Mesenchymal stem cell (in vitro differentiated cells and primary cell): Measurements from ENCODE around the gene SKAP2.

ENCODE experiments used
- DNase-seq: peaks from one replicate; pipeline ENCODE4 v3.0.0-alpha.2; 2013
- H2AFZ ChIP-seq: one replicate; pipeline ENCODE4 v1.6.1; 2013; ENCODE audit warnings: low read depth, mild to moderate bottlenecking, control low read depth, inconsistent platforms, low read length, moderate library complexity
- H2AK5ac ChIP-seq: 2 replicates; pipeline ENCODE4 v1.6.1; 2013; ENCODE audit warnings: low read length, moderate library complexity, mild to moderate bottlenecking, inconsistent platforms; ENCODE audit not compliant: severe bottlenecking
- H2BK120ac ChIP-seq: one replicate; pipeline ENCODE4 v1.6.1; 2013; ENCODE audit warnings: low read depth, mild to moderate bottlenecking, inconsistent platforms, low read length, moderate library complexity
- H2BK12ac ChIP-seq, 2 experiments: one replicate each; pipeline ENCODE4 v1.6.1; 2013; ENCODE audit warnings: inconsistent platforms in 2 of 2, low read length in 2 of 2, mild to moderate bottlenecking in 2 of 2, moderate library complexity in 2 of 2, control low read depth in 1 of 2
- H2BK15ac ChIP-seq: one replicate; pipeline ENCODE4 v1.6.1; 2013; ENCODE audit warnings: mild to moderate bottlenecking, low read depth, inconsistent platforms; ENCODE audit not compliant: poor library complexity, severe bottlenecking
- H2BK5ac ChIP-seq: 2 replicates; pipeline ENCODE4 v1.6.1; 2013; ENCODE audit warnings: low read depth, mild to moderate bottlenecking, low read length, control low read depth, inconsistent platforms; ENCODE audit not compliant: poor library complexity, severe bottlenecking
- H3K14ac ChIP-seq, 2 experiments: one replicate each; pipeline ENCODE4 v1.6.1; 2013; ENCODE audit warnings: inconsistent platforms in 2 of 2, low read length in 2 of 2, control low read depth in 1 of 2, mild to moderate bottlenecking in 1 of 2, moderate library complexity in 1 of 2
- H3K18ac ChIP-seq, 2 experiments: one replicate each; pipeline ENCODE4 v1.6.1; 2013; ENCODE audit warnings: inconsistent platforms in 2 of 2, low read length in 2 of 2, control low read depth in 1 of 2, low read depth in 1 of 2, mild to moderate bottlenecking in 1 of 2
- H3K23ac ChIP-seq, 2 experiments: one replicate each; pipeline ENCODE4 v1.6.1; 2013; ENCODE audit warnings: inconsistent platforms in 2 of 2, low read length in 2 of 2, mild to moderate bottlenecking in 2 of 2, moderate library complexity in 2 of 2, control low read depth in 1 of 2
- H3K27ac ChIP-seq: 2 replicates; pipeline ENCODE4 v1.5.1; 2013; ENCODE audit warnings: mild to moderate bottlenecking, moderate library complexity, low read length, control low read depth, inconsistent platforms; ENCODE audit not compliant: poor library complexity, severe bottlenecking
- H3K27me3 ChIP-seq, 2 experiments: 2 replicates each; pipeline versions ENCODE4 v1.6.1 to v1.7.0; 2013; ENCODE audit warnings: low read length in 2 of 2, mild to moderate bottlenecking in 2 of 2, moderate library complexity in 2 of 2, control low read depth in 1 of 2, inconsistent platforms in 1 of 2; ENCODE audit not compliant: control insufficient read depth in 1 of 2, insufficient read depth in 1 of 2
- H3K36me3 ChIP-seq, 2 experiments: 2 replicates each; pipeline versions ENCODE4 v1.6.1 to v1.7.0; 2013; ENCODE audit warnings: low read length in 2 of 2, control low read depth in 1 of 2, inconsistent platforms in 1 of 2, low read depth in 1 of 2, mild to moderate bottlenecking in 1 of 2; ENCODE audit not compliant: insufficient read depth in 2 of 2, control insufficient read depth in 1 of 2
- H3K4ac ChIP-seq, 2 experiments: one replicate each; pipeline ENCODE4 v1.6.1; 2013; ENCODE audit warnings: inconsistent platforms in 2 of 2, low read length in 2 of 2, mild to moderate bottlenecking in 2 of 2, moderate library complexity in 2 of 2, control low read depth in 1 of 2, low read depth in 1 of 2
- H3K4me1 ChIP-seq: 2 replicates; pipeline ENCODE4 v1.6.1; 2013; ENCODE audit warnings: low read depth, low read length, control low read depth; ENCODE audit not compliant: control insufficient read depth, insufficient read depth
- H3K4me2 ChIP-seq: 2 replicates; pipeline ENCODE4 v1.6.1; 2013; ENCODE audit warnings: low read length, mild to moderate bottlenecking, inconsistent platforms; ENCODE audit not compliant: poor library complexity, severe bottlenecking
- H3K4me3 ChIP-seq, 2 experiments: 2 replicates each; pipeline versions ENCODE4 v1.5.1 to v1.7.0; 2013; ENCODE audit warnings: low read length in 2 of 2, mild to moderate bottlenecking in 2 of 2, control low read depth in 1 of 2, low read depth in 1 of 2; ENCODE audit not compliant: insufficient read depth in 1 of 2
- H3K79me1 ChIP-seq: replicated peaks from 2 replicates; pipeline ENCODE4 v1.6.1; 2013; ENCODE audit warnings: mild to moderate bottlenecking, control low read depth, low read length, inconsistent platforms; ENCODE audit not compliant: poor library complexity, severe bottlenecking
- H3K9ac ChIP-seq: 2 replicates; pipeline ENCODE4 v1.7.0; 2013; ENCODE audit warnings: mild to moderate bottlenecking, low read length, moderate library complexity
- H3K9me3 ChIP-seq: 2 replicates; pipeline ENCODE4 v1.7.0; 2013; ENCODE audit warnings: mild to moderate bottlenecking, low read length; ENCODE audit not compliant: control insufficient read depth
- H4K8ac ChIP-seq: one replicate; pipeline ENCODE4 v1.6.1; 2013; ENCODE audit warnings: inconsistent platforms, mild to moderate bottlenecking, low read length, moderate library complexity
- H4K91ac ChIP-seq: one replicate; pipeline ENCODE4 v1.6.1; 2013; ENCODE audit warnings: mild to moderate bottlenecking, low read length, inconsistent platforms
- WGBS: methylation state at CpG from one replicate; pipeline ENCODE4 v1.1.7; 2013; ENCODE audit warnings: mixed read lengths; 5-methylcytosine and 5-hydroxymethylcytosine counted together

The SKAP2 gene

DNA sequence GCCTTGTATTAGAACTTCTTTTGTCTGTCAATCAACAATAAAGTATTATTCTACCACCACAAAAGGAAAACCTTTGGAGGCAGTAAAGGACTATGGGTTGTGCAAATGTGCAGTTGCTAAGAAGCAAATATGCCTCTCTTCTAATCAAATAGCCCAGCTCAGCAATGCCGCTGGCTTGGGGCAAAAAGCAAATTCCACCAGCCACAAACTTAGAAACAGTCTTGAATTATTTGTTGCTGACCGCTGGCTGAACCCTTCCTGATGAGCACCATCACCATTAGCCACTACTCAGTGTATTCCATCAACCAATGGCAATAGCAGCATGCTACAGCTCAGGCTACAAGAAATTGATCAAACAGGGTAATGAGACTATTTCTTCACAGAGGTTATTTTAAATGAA, 51.0 kb downstream of the SKAP2 start:
- Histone ChIP-seq H3K27me3 (no peaks in the 10 kb centered on the region), H3K9me3 (no peaks in the 10 kb centered on the region), H3K14ac (no peak overlapping the region), H3K18ac (no peak overlapping the region), H3K4me1 (no peaks in the 10 kb centered on the region), H3K4me2 (no peak overlapping the region), H2BK5ac (no peak overlapping the region), H3K36me3 (no peaks in the 10 kb centered on the region), H4K8ac (no peak overlapping the region), H2AFZ (no peak overlapping the region), H3K4ac (no peak overlapping the region), H2AK5ac (no peak overlapping the region), H2BK12ac (no peak overlapping the region), H3K79me1 (peaks cover 3% of the 10 kb centered on the region), H2BK120ac (no peak overlapping the region), H3K23ac (no peak overlapping the region), H3K4me3 (no peak overlapping the region), H2BK15ac (no peak overlapping the region), H3K27ac (no peak overlapping the region), H4K91ac (no peak overlapping the region), H3K9ac (no peak overlapping the region)
- 63% methylated on average over 2 of the region's 2 CpGs for WGBS
- DNase-seq = peak; percentile 5

DNA sequence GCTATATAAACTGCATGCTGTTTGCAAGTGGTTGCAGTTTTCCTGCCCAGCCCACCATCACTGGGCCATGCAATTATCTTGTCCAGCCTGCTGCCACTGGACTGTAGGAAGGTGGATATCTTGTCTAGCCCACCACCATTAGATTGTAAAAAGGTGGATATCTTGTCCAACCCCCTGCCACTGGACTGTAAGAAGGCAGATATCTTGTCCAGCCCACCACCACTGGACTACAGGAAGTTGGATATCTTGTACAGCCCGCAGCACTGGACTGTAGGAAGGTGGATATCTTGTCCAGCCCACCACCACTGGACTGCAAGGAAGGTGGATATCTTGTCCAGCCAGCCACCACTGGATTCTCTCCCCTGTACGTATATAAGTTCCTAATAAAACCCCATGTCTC, 69.8 kb downstream of the SKAP2 start:
- H3K4ac ChIP-seq = no peak overlapping the region
- no peak overlapping the region for H3K27ac ChIP-seq
- no peak overlapping the region for H3K4me2 ChIP-seq
- H3K14ac ChIP-seq = no peak overlapping the region
- H2BK120ac ChIP-seq = no peak overlapping the region
- H2BK5ac ChIP-seq = no peak overlapping the region
- no peak for DNase-seq
- H3K9me3 ChIP-seq = no peaks in the 10 kb centered on the region
- H4K8ac ChIP-seq = no peak overlapping the region
- H3K4me1 ChIP-seq = peaks cover 1% of the 10 kb centered on the region
- H3K23ac ChIP-seq = no peak overlapping the region
- 89% methylated on average over 1 of the region's 2 CpGs for WGBS
- no peak overlapping the region for H2BK12ac ChIP-seq
- no peak overlapping the region for H3K18ac ChIP-seq
- no peak overlapping the region for H2AFZ ChIP-seq
- no peak overlapping the region for H3K4me3 ChIP-seq
- no peaks in the 10 kb centered on the region for H3K27me3 ChIP-seq
- no peak overlapping the region for H2AK5ac ChIP-seq
- H3K79me1 ChIP-seq = peaks cover 4% of the 10 kb centered on the region
- no peak overlapping the region for H4K91ac ChIP-seq
- H3K9ac ChIP-seq = no peak overlapping the region
- H2BK15ac ChIP-seq = no peak overlapping the region
- H3K36me3 ChIP-seq = peaks cover 0 to 4% of the 10 kb centered on the region in 2 experiments

GRCh38 chr7:26792576-26792975, 71.8 kb downstream of the SKAP2 start:
- H4K91ac ChIP-seq = no peak overlapping the region
- no peak overlapping the region for H3K23ac ChIP-seq
- H3K27ac ChIP-seq = no peak overlapping the region
- no peak overlapping the region for H3K4me2 ChIP-seq
- H3K4me3 ChIP-seq = no peak overlapping the region
- no peak overlapping the region for H3K18ac ChIP-seq
- H3K4ac ChIP-seq = no peak overlapping the region
- H3K9me3 ChIP-seq = no peaks in the 10 kb centered on the region
- H3K27me3 ChIP-seq = no peaks in the 10 kb centered on the region
- H3K36me3 ChIP-seq = peaks cover 0 to 4% of the 10 kb centered on the region in 2 experiments
- H2BK12ac ChIP-seq = no peak overlapping the region
- no peak overlapping the region for H2AFZ ChIP-seq
- H2BK120ac ChIP-seq = no peak overlapping the region
- no peak overlapping the region for H2BK15ac ChIP-seq
- peaks cover 4% of the 10 kb centered on the region for H3K79me1 ChIP-seq
- no peak overlapping the region for H2BK5ac ChIP-seq
- no peak overlapping the region for H3K14ac ChIP-seq
- H3K9ac ChIP-seq = no peak overlapping the region
- peaks cover 1% of the 10 kb centered on the region for H3K4me1 ChIP-seq
- H4K8ac ChIP-seq = no peak overlapping the region
- DNase-seq = no peak
- no peak overlapping the region for H2AK5ac ChIP-seq

- H2BK5ac ChIP-seq = no peak overlapping the region
These were observed 72.4 kb downstream of the SKAP2 start for GRCh38 chr7:26792006-26792405.

More at GRCh38 chr7:26792006-26792405, 72.4 kb downstream of the SKAP2 start:
- Histone ChIP-seq H3K4me1 (peaks cover 1% of the 10 kb centered on the region), H3K79me1 (peaks cover 7% of the 10 kb centered on the region), H2AK5ac (no peak overlapping the region), H3K36me3 (peaks cover 0 to 4% of the 10 kb centered on the region in 2 experiments), H3K27me3 (no peaks in the 10 kb centered on the region), H3K4me3 (no peak overlapping the region), H3K27ac (no peak overlapping the region), H2BK120ac (no peak overlapping the region), H2AFZ (no peak overlapping the region), H2BK15ac (no peak overlapping the region), H4K8ac (no peak overlapping the region), H3K18ac (no peak overlapping the region), H3K23ac (no peak overlapping the region), H4K91ac (no peak overlapping the region), H2BK12ac (no peak overlapping the region), H3K4ac (no peak overlapping the region), H3K9me3 (no peaks in the 10 kb centered on the region), H3K14ac (no peak overlapping the region), H3K4me2 (no peak overlapping the region), H3K9ac (no peak overlapping the region)
- DNase-seq = no peak
